GM23248 (cell line): Measurements from ENCODE around the gene TXNDC15. TPM values are rescaled to one million over a fixed set of nuclear protein-coding genes. Genes with fewer than 3 reads are reported as not detected.

ENCODE experiments used
- DNase-seq: peaks from one replicate; pipeline ENCODE4 v3.0.0-alpha.2; 2015
- H2AFZ ChIP-seq: fragments of 200-600 bp; sonication (generic); 2 replicates; pipeline ENCODE4 v1.6.1; 2016; ENCODE audit warnings: antibody characterized with exemption
- H3F3A ChIP-seq: fragments of 200-600 bp; sonication (generic); 2 replicates; pipeline ENCODE4 v1.6.1; 2016; ENCODE audit warnings: mild to moderate bottlenecking, antibody characterized with exemption, mixed run types; ENCODE audit not compliant: insufficient read depth
- H3K27ac ChIP-seq: fragments of 200-600 bp; sonication (generic); 2 replicates; pipeline ENCODE4 v1.5.1; 2016; ENCODE audit warnings: mild to moderate bottlenecking
- H3K27me3 ChIP-seq: fragments of 200-600 bp; sonication (generic); replicated peaks from 2 replicates; pipeline ENCODE4 v1.6.1; 2016; ENCODE audit warnings: mild to moderate bottlenecking; ENCODE audit not compliant: insufficient read depth
- H3K36me3 ChIP-seq: fragments of 200-600 bp; sonication (generic); 2 replicates; pipeline ENCODE4 v1.6.1; 2016; ENCODE audit warnings: low read depth, mild to moderate bottlenecking
- H3K4me1 ChIP-seq: fragments of 200-600 bp; sonication (generic); 2 replicates; pipeline ENCODE4 v1.6.1; 2016; ENCODE audit warnings: mild to moderate bottlenecking; ENCODE audit not compliant: insufficient read depth
- H3K4me2 ChIP-seq: fragments of 200-600 bp; sonication (generic); one replicate; pipeline ENCODE4 v1.6.1; 2016; ENCODE audit warnings: mild to moderate bottlenecking; ENCODE audit not compliant: unreplicated experiment
- H3K4me3 ChIP-seq: fragments of 200-600 bp; sonication (generic); 2 replicates; pipeline ENCODE4 v1.5.1; 2016; ENCODE audit warnings: mild to moderate bottlenecking
- H3K79me2 ChIP-seq: fragments of 200-600 bp; sonication (generic); 2 replicates; pipeline ENCODE4 v1.6.1; 2016; ENCODE audit warnings: mild to moderate bottlenecking; ENCODE audit not compliant: insufficient read depth
- H3K9ac ChIP-seq: fragments of 200-600 bp; sonication (generic); 2 replicates; pipeline ENCODE4 v1.6.1; 2016; ENCODE audit warnings: mild to moderate bottlenecking
- H3K9me2 ChIP-seq: fragments of 200-600 bp; sonication (generic); 2 replicates; pipeline ENCODE4 v1.6.1; 2016; ENCODE audit warnings: mixed run types, mild to moderate bottlenecking, moderate library complexity; ENCODE audit not compliant: insufficient read depth
- H3K9me3 ChIP-seq: fragments of 200-600 bp; sonication (generic); one replicate; pipeline ENCODE4 v1.6.1; 2017; ENCODE audit warnings: low read depth
- H4K20me1 ChIP-seq: fragments of 200-600 bp; sonication (generic); 2 replicates; pipeline ENCODE4 v1.6.0; 2016; ENCODE audit not compliant: insufficient read depth
- EZH2 ChIP-seq: fragments of 200-600 bp; sonication (generic); IDR thresholded peaks from 2 replicates; pipeline ENCODE4 v1.6.1; 2018; ENCODE audit warnings: antibody characterized with exemption, mild to moderate bottlenecking; ENCODE audit not compliant: insufficient read depth, poor library complexity, severe bottlenecking
- EZH2phosphoT487 ChIP-seq: fragments of 200-600 bp; sonication (generic); IDR thresholded peaks from 2 replicates; pipeline ENCODE4 v1.6.1; 2018; ENCODE audit warnings: antibody characterized with exemption, moderate library complexity, mild to moderate bottlenecking, low read depth; ENCODE audit not compliant: insufficient read depth
- WGBS, 2 experiments: methylation state at CpG; one replicate each; pipeline ENCODE4 v1.1.6; 2015 to 2017; ENCODE audit warnings: low lambda C conversion rate in 2 of 2, low coverage in 1 of 2; ENCODE audit errors: missing lambda C conversion rate in 2 of 2; 5-methylcytosine and 5-hydroxymethylcytosine counted together
- in situ Hi-C: fragments of 300-500 bp; cut with MboI; formaldehyde crosslinking; loops from 2 replicates; pipeline ENCODE4 v1.15.0; 2020
- polyA plus RNA-seq: library from polyadenylated mRNA; unstranded; fragments of >200 nt; fragmentation: Nextera tagmentation; extraction: Ambion mirVana; gene quantifications from 2 replicates; pipeline ENCODE4 v1.2.1, GENCODE V29; 2016
- total RNA-seq: library from RNA; depleted of rRNA; stranded (reverse); fragments of >200 nt; shearing (Covaris generic); gene quantifications from 2 replicates; pipeline ENCODE4 v1.2.3, GENCODE V29; 2014

Gene TXNDC15
- total and polyA plus RNA-seq, 2 experiments from 2014 or later = 102 to 170 TPM

GRCh38 chr5:134873494-134873893 lies 677 bp upstream of the TXNDC15 start:
- H3F3A ChIP-seq = peaks cover 32% of the 10 kb centered on the region
- peak overlapping the region; percentile 98 for H3K9ac ChIP-seq
- H3K9me3 ChIP-seq = no peaks in the 10 kb centered on the region
- TF ChIP-seq EZH2 (no peak), EZH2phosphoT487 (no peak)
- in situ Hi-C loops = no loop called here
- no peaks in the 10 kb centered on the region for H3K9me2 ChIP-seq
- no peaks in the 10 kb centered on the region for H4K20me1 ChIP-seq
- peak overlapping the region; percentile 83 for H3K4me3 ChIP-seq
- H3K27ac ChIP-seq = peak overlapping the region; percentile 97
- peaks cover 32% of the 10 kb centered on the region for H3K79me2 ChIP-seq
- H3K27me3 ChIP-seq = no peaks in the 10 kb centered on the region
- H2AFZ ChIP-seq = peak overlapping the region; percentile 96
- WGBS, 2 experiments = 91 to 92% methylated on average over 6 of the region's 6 CpGs
- no peaks in the 10 kb centered on the region for H3K36me3 ChIP-seq
- peak; percentile 10 for DNase-seq
- peak overlapping the region; percentile 80 for H3K4me2 ChIP-seq
- H3K4me1 ChIP-seq = peaks cover 12% of the 10 kb centered on the region

GRCh38 chr5:134874831-134875655 lies 872 bp downstream of the TXNDC15 start:
- peak; percentile 91 for DNase-seq
- no peaks in the 10 kb centered on the region for H3K36me3 ChIP-seq
- WGBS, 2 experiments = 1% methylated on average over 20 of the region's 20 CpGs
- peaks cover 12% of the 10 kb centered on the region for H3K4me1 ChIP-seq
- peaks cover 48% of the 10 kb centered on the region for H3K79me2 ChIP-seq
- in situ Hi-C loops = no loop called here
- H3K27me3 ChIP-seq = no peaks in the 10 kb centered on the region
- H3K4me3 ChIP-seq = peak overlapping the region; percentile 83
- peaks cover 32% of the 10 kb centered on the region for H3F3A ChIP-seq
- no peaks in the 10 kb centered on the region for H3K9me2 ChIP-seq
- peak overlapping the region; percentile 96 for H2AFZ ChIP-seq
- H4K20me1 ChIP-seq = no peaks in the 10 kb centered on the region
- peak overlapping the region; percentile 97 for H3K27ac ChIP-seq
- H3K4me2 ChIP-seq = peak overlapping the region; percentile 80
- TF ChIP-seq EZH2 (no peak), EZH2phosphoT487 (no peak)
- no peaks in the 10 kb centered on the region for H3K9me3 ChIP-seq
- H3K9ac ChIP-seq = peak overlapping the region; percentile 98

GRCh38 chr5:134877159-134877558 lies 3.0 kb downstream of the TXNDC15 start:
- Histone ChIP-seq H3F3A (peaks cover 32% of the 10 kb centered on the region), H3K4me1 (peaks cover 12% of the 10 kb centered on the region), H3K36me3 (no peaks in the 10 kb centered on the region), H3K9ac (no peak overlapping the region), H3K4me3 (no peak overlapping the region), H2AFZ (no peak overlapping the region), H4K20me1 (no peaks in the 10 kb centered on the region), H3K79me2 (peaks cover 57% of the 10 kb centered on the region), H3K9me2 (no peaks in the 10 kb centered on the region), H3K4me2 (no peak overlapping the region), H3K9me3 (no peaks in the 10 kb centered on the region), H3K27me3 (no peaks in the 10 kb centered on the region), H3K27ac (no peak overlapping the region)
- TF ChIP-seq EZH2 (no peak), EZH2phosphoT487 (no peak)
- DNase-seq = no peak
- in situ Hi-C loops = no loop called here

- WGBS, 2 experiments = 83 to 89% methylated on average over 3 of the region's 3 CpGs
Observed at GRCh38 chr5:134878403-134878802, 4.2 kb downstream of the TXNDC15 start.

More at GRCh38 chr5:134878403-134878802, 4.2 kb downstream of the TXNDC15 start:
- no peaks in the 10 kb centered on the region for H3K9me3 ChIP-seq
- in situ Hi-C loops = no loop called here
- H2AFZ ChIP-seq = no peak overlapping the region
- H3K79me2 ChIP-seq = peaks cover 66% of the 10 kb centered on the region
- H3K27me3 ChIP-seq = no peaks in the 10 kb centered on the region
- no peak overlapping the region for H3K4me3 ChIP-seq
- no peaks in the 10 kb centered on the region for H3K36me3 ChIP-seq
- H3K9ac ChIP-seq = no peak overlapping the region
- no peaks in the 10 kb centered on the region for H4K20me1 ChIP-seq
- no peak overlapping the region for H3K27ac ChIP-seq
- TF ChIP-seq EZH2phosphoT487 (no peak), EZH2 (no peak)
- peaks cover 12% of the 10 kb centered on the region for H3K4me1 ChIP-seq
- no peak overlapping the region for H3K4me2 ChIP-seq
- no peak for DNase-seq
- no peaks in the 10 kb centered on the region for H3K9me2 ChIP-seq
- peaks cover 26% of the 10 kb centered on the region for H3F3A ChIP-seq
